ENCODE measurements around the gene VPS37B. TPM values are rescaled to one million over a fixed set of nuclear protein-coding genes. Genes with fewer than 3 reads are reported as not detected.

VPS37B gene
- total RNA-seq, 1 donor from 2014 or later, result 31.7 TPM

DNA sequence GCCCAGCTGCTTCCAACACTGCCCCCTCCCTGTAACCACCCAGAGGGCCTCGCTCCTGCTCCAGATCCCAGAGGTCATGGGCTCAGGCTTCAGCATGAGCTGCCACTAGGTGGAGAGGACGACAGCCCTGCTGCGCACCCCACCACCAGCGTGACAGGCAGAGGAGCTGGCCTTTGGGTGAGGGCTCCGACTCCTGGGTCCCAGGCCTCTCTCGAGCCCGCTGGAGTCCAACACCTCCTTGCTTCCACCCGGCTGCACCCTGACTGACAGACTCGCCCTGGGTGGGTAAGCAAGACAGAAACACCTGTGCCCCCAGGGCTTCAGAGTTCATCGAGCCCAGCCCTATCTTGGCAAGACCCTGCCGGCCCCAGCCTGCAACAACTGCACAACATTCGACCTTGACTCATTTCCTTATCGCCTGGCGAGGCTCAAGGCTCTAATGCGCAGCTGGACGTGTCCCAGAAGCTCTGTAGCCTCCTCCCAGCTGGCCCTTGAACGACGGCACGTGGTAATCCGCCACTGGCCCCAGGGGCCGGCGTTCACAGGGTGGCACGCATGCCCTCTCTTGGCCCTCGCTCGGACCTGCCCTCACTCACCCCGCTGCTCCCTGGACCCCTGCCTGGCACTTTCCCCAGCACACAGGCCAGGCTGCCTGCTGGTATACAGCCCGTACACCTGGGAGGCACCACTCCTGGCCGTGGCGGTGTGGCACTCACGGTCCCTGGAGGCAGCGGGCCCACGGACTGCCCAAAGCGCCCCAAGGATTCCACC lies 28.0 kb downstream of the VPS37B start:
- intact Hi-C loops (cut with micrococcal nuclease), result no loop called here

DNA sequence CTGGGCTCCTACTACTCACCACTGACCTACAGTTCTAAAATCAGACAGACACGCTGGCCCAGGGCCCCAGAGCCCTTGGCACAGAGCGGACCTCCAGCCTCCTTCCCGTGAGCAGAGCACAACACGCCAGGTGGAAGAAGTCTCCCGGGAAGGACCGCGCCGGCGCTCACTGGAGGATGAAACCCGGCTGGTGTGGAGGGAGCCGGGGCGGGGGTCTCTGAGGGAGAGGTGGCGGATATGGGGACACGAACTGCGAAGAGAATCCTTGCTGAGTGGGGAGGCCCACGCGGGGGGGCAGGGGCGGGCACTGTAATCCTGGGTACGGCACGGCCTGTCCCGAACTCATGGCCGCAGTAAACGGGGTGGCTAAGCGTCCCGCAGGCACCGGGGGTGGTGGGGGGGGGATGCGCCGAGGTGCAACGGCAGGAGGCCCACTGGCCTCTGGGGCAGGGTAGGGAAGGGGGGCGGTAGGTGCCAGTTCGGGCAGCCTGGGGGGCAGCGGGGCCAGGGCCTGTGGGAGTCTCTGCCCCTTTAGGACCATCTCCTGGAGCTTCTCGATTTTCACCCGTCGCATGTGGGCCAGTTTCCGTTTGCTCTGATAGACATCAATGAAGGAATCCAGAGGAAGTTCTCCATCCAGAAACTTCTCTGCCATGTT lies 28.8 kb downstream of the VPS37B start:
- intact Hi-C loops (cut with micrococcal nuclease), result no loop called here

DNA sequence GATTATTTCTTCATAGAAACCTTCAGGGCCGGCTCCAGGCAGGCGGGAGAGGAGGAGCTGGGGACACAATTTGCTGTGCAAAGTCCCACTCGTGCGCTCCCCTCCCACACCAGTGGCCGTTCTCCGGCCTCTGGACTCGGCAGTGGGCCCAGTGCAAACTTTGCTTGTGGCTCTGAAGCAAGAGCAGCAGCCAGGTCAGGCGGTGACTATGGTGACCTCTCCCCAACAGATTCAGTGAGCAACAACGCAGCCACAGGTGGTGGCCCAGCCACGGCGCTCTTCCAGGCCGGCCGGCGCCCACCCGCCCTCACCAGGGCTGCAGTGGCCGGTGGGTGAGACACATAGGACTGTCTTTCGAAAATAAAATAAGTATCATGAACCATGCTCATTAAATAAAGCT lies 29.5 kb downstream of the VPS37B start:
- intact Hi-C loops (cut with micrococcal nuclease), result no loop called here

DNA sequence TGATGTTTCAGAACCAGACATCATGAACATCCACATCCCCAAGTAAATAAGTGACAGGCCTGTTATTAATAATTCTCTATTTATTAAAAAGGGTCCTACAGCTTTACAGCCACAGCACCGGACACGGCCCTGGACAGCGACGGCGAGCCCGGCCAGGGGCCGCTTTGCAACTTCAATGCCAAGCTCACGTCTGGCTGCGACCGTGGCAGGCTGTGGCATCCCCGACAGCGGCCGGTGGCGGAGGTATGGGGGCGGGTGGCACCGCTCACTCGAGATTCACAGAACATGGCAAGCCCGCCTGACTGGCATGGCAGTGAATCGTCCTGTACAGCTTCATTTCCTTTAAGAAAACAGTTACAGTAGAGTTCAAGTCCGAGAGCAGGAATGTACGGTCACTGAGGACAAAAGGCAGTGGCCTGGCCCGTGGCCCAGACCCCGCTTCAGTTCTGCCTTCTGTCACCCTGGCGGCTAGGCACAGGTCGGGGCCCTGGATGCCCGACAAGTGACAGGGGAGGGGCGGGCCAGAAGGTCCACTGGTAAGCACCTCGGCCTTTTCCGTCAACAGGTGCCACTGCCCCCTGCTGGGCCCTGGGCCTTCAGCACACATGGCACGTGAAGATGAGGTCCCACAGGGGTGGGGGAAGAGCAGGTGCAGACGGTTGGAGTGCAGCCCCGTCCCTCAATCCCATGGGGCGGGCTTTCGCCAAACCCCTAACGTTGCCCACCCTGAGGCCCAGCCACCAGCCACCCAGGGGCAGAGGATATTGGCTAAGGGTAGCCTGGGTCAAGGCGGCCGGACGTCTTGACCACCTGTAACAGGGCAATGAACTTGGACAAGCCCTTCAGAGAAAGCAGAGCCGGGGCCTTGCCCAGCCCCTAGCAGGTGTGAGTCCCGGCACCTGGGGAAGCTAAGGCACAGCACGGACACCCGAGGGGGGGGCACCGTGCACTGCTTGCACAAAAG lies 30.4 kb downstream of the VPS37B start:
- intact Hi-C loops (cut with micrococcal nuclease), result no loop called here

DNA sequence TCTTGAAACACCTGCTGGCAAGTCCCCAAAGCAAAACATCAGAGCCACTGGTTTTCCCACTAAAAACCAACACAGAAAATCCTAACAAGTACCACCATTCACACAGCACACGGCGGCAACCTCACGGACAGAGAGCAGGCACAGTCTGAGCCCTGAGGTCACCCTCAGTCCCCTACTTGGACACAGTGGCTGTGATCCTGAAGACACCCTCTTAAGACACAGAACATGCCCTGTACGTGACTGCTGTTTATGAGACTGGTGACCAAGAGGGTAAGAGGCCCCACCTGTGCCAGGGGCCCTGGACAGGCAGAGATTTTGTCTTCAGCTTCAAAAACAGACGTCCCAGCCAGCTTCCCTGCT lies 31.1 kb downstream of the VPS37B start:
- intact Hi-C loops (cut with micrococcal nuclease), result no loop called here

DNA sequence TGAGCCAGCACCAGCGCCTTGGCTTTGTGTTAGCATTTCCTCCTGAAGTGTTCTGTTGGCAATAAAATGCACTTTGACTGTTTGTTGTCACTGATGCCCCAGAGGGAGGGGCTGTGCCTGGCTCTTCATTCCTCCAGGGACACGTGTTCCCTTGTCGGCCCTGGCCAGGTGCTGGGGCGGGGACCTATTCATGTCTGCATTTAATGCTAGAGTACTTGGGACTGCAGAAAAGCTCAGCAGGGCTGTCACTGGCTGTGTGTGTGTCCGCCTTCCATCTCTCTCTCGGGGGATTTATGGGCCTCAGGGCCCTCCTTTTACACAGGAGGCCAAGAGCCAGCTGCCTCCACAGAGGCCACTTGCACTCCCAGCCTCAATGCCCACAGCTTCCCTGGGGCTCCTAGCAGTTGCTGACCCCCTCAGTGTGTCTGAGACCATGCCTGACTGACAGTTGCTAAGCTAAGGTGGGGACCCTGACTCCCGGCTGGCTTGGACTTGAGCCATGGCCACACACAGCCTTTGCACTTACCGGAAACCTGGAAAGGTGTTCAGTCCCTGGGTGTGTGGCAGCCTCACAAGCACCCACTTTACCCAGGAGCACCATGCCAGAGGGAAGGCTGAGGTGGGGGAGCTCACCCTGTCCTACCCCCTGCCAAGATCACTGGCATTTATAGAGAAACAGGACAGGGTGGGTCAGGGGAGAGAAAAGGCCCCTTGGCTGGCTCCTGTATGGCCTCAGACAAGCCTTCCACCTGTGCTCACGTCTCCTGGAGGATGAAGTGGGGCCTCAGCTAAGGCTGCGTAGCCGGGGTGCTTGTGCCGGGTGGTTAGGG lies 32.8 kb downstream of the VPS37B start:
- intact Hi-C loops (cut with micrococcal nuclease), result no loop called here

DNA sequence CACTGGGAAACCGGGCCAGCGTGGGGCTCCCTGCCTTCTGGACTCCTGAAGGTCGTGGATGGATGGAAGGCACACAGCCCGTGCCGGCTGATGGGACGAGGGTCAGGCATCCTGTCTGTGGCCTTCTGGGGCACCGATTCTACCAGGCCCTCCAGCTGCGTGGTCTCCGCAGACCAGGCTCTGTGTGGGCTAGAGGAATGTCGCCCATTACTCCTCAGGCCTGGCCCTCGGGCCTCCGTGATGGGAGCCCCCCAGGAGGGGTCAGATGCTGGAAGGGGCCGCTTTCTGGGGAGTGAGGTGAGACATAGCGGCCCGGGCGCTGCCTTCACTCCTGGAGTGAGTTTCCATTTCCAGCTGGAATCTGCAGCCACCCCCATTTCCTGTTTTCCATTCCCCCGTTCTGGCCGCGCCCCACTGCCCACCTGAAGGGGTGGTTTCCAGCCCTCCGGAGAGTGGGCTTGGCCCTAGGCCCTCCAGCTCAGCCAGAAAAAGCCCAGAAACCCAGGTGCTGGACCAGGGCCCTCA lies 33.8 kb downstream of the VPS37B start:
- intact Hi-C loops (cut with micrococcal nuclease), result no loop called here

DNA sequence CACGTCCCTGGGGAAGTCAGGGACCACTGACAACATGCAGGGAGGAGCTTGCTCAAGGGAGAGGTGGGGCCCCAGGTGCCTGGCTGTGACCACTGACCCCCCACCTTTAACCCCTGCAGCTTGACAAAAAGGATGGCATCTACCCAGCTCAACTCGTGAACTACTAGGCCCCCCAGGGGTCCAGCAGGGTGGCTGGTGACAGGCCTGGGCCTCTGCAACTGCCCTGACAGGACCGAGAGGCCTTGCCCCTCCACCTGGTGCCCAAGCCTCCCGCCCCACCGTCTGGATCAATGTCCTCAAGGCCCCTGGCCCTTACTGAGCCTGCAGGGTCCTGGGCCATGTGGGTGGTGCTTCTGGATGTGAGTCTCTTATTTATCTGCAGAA lies 34.3 kb downstream of the VPS37B start:
- intact Hi-C loops (cut with micrococcal nuclease), result loop anchor here (2.0 kb wide), 1 partner anchor 377 kb away; no protein-coding TSS in a partner anchor

DNA sequence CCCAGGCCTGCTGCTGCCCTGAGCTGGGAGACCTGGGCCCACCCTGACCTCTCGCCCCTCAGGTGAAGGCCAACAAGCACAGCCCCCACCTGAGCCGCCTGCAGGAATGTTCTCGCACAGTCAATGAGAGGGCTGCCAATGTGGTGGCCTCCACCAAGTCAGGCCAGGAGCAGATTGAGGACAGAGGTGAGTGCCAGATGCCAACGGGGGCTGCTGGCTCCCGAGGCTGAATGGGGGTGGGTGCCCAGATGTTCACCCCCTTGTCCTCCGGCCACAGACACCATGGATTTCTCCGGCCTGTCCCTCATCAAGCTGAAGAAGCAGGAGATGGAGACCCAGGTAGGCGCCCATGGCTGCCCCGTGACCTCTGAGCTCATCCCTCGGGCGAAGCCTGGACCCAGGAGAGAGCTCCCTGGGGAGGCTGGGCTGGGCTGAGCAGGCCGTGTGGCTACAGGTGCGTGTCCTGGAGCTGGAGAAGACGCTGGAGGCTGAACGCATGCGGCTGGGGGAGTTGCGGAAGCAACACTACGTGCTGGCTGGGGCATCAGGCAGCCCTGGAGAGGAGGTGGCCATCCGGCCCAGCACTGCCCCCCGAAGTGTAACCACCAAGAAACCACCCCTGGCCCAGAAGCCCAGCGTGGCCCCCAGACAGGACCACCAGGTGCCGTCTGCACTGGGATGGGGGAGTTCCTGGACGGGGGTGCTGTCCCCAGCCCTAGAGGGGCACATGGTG lies 34.9 kb downstream of the VPS37B start:
- intact Hi-C loops (cut with micrococcal nuclease), result loop anchor here (1.0 to 2.0 kb wide), 4 partner anchors 68 to 378 kb away; no protein-coding TSS in a partner anchor

DNA sequence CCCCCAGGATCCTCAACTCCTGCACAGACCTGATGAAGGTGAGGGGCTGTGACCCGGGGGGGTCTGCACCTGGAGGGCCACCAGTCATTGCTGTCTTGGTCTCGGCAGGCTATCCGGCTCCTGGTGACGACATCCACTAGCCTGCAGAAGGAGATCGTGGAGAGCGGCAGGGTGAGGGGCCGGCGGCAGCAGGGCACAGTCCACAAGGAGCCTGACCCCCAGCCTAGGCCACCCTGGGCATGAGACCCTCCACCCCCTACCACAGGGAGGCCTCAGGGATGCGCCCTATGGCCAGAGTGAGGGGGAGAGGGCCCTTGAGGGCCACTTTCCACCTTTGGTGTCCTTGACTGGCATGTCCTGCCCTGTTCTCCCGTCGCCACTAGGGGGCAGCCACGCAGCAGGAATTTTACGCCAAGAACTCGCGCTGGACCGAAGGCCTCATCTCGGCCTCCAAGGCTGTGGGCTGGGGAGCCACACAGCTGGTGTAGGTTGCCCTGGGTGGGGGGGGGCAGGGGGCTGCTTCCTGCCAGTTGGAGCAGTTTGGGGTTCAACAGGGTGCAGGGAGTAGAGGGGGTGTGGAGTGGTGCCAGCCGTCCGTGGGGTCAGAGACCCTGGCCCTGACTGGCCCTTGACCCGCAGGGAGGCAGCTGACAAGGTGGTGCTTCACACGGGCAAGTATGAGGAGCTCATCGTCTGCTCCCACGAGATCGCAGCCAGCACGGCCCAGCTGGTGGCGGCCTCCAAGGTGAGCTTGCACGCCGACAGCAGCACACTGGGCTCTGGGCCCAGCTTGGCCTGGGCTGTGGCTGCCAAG lies 35.7 kb downstream of the VPS37B start:
- intact Hi-C loops (cut with micrococcal nuclease), result loop anchor here (1.0 to 2.0 kb wide), 4 partner anchors 67 to 379 kb away; no protein-coding TSS in a partner anchor

DNA sequence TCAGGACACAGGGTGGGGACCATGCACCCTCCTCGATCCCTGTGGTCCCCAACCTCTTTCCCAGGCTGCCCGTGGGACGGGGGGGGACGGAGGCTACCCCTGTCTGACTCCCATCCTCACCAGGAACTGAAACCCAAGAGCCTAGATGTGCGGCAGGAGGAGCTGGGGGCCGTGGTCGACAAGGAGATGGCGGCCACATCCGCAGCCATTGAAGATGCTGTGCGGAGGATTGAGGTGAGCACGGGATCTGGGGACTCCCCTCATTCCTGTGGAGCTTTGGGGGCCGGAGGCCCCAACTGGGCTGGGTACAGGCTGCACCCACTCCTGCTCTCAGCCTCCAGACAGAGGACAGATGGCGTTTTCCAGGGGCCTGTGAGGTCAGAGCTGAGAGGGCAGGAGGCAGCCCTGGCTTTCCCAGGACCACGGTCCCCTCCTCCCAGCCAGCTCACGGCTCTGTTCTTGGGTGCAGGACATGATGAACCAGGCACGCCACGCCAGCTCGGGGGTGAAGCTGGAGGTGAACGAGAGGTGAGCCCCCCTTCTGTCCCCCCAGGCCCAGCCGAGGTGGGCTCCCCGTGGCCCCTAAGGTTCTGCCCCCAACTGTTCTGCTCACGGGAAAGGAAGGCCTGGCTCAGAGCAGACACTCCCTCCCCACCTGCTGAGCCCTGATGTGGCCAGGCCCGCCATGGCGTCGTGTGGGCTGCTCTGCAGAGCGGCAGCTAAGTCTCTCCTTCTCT lies 36.5 kb downstream of the VPS37B start:
- intact Hi-C loops (cut with micrococcal nuclease), result loop anchor here (1.0 to 2.0 kb wide), 4 partner anchors 66 to 379 kb away; no protein-coding TSS in a partner anchor

DNA sequence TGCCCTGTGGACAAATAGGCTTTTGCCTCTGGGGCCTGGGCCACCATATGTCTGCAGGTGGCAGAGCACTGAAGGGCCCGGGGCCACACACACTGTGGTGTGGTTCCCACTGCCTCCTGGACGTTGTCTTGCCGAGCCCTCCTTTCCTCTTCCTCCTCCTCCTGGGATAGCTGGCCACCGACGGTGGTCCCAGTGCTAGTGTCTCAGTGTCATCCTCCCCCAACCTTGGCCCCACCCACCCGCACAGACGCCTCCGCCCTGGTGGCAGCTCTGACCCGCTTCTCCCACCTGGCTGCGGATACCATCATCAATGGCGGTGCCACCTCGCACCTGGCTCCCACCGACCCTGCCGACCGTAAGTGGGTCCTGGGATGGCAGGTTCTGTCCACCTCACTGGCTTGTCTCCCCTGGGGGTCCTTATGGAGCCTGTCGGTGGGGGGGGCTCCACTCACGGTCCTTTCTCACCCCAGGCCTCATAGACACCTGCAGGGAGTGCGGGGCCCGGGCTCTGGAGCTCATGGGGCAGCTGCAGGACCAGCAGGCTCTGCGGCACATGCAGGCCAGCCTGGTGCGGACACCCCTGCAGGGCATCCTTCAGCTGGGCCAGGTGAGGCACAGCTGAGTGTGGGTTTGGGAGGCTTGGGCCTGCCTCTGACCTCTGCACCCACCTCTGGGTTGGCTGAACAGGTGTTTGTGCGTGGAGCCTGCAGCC lies 37.2 kb downstream of the VPS37B start:
- intact Hi-C loops (cut with micrococcal nuclease), result no loop called here

DNA sequence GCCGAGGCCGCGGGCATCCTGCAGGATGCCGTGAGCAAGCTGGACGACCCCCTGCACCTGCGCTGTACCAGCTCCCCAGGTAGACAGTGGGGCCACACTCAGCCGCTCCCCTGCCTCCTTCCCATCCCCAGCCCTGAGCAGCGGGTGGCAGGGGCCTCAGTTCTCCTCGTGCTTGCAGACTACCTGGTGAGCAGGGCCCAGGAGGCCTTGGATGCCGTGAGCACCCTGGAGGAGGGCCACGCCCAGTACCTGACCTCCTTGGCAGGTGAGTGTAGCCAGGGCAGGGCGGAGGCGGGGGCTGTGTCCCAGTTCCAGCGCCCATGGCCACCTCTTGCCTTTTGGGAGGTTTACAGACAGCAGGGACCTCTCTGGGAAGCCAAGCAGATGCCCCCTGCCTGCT lies 37.8 kb downstream of the VPS37B start:
- intact Hi-C loops (cut with micrococcal nuclease), result no loop called here

DNA sequence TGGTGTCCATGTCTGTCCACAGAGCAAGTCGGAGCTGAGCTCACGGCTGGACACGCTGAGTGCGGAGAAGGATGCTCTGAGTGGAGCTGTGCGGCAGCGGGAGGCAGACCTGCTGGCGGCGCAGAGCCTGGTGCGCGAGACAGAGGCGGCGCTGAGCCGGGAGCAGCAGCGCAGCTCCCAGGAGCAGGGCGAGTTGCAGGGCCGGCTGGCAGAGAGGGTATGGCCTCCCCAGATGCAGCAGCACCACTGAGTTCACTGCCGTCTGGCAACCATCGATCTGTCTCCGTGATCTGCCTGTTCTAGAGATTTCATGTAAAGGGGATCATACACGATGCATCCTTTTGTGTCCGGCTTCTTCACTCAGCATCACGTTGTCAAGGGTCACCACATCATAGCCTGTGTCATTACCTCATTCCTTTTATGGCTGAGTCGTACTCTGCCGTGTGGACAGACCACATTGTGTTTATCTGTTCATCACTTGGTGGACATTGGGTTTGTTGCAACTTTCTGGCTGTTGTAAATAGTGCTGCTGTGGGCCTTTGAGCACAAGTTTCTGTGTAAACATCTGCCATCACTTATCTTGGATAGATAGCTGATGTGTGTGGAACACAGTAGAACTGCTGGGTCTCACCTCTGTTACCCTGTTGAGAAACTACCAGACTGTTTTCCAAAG lies 38.8 kb downstream of the VPS37B start:
- intact Hi-C loops (cut with micrococcal nuclease), result no loop called here

DNA sequence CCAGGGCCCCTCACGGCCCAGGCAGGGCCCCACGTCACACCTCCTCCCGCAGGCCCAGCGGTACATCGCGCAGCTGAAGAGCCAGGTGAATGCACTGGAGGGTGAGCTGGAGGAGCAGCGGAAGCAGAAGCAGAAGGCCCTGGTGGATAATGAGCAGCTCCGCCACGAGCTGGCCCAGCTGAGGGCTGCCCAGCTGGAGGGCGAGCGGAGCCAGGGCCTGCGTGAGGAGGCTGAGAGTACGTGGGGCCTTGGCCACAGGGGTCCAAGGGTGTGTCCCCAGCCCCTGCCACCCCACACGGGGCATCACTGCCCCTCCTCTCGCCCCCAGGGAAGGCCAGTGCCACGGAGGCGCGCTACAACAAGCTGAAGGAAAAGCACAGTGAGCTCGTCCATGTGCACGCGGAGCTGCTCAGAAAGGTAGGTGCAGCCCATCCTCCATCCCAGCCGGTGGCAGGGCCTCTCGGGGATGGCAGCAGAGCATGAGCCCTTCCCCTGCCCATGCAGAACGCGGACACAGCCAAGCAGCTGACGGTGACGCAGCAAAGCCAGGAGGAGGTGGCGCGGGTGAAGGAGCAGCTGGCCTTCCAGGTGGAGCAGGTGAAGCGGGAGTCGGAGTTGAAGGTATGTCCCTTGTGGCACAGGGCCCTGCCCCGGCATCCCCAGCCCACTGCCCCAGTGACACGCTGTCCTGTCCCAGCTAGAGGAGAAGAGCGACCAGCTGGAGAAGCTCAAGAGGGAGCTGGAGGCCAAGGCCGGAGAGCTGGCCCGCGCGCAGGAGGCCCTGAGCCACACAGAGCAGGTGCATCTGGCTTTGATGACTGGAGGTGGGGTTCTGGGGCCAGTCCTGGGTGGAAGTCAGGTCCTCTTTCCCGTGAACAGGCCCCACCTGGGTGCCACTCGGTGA lies 39.7 kb downstream of the VPS37B start:
- intact Hi-C loops (cut with micrococcal nuclease), result no loop called here
